GM13976 (cell line): ENCODE results near the gene MKRN2.

Experiments used
- DNase-seq: peaks from one replicate; pipeline ENCODE4 v3.0.0; 2012; ENCODE audit warnings: low spot score
- in situ Hi-C: fragments of 300-500 bp; cut with MboI; formaldehyde crosslinking; loops from one replicate; pipeline ENCODE4 v1.12.0; 2022; ENCODE audit warnings: low sequenced_read_pairs, mixed read lengths, inconsistent platforms; ENCODE audit not compliant: unreplicated experiment
- TF ChIP-seq, protein P1 (sequence below): IDR thresholded peaks from 2 replicates; pipeline ENCODE4 v1.5.1; 2012; ENCODE audit warnings: borderline replicate concordance, mild to moderate bottlenecking; ENCODE audit not compliant: insufficient read depth; ENCODE audit errors: extremely low read depth, missing control alignments, control extremely low read depth

The MKRN2 gene

GRCh38 chr3:12513694-12514446 is 43.0 kb upstream of the MKRN2 start:
- no peak for DNase-seq
- in situ Hi-C loops = no loop called here
- TF ChIP-seq, protein P1, sequence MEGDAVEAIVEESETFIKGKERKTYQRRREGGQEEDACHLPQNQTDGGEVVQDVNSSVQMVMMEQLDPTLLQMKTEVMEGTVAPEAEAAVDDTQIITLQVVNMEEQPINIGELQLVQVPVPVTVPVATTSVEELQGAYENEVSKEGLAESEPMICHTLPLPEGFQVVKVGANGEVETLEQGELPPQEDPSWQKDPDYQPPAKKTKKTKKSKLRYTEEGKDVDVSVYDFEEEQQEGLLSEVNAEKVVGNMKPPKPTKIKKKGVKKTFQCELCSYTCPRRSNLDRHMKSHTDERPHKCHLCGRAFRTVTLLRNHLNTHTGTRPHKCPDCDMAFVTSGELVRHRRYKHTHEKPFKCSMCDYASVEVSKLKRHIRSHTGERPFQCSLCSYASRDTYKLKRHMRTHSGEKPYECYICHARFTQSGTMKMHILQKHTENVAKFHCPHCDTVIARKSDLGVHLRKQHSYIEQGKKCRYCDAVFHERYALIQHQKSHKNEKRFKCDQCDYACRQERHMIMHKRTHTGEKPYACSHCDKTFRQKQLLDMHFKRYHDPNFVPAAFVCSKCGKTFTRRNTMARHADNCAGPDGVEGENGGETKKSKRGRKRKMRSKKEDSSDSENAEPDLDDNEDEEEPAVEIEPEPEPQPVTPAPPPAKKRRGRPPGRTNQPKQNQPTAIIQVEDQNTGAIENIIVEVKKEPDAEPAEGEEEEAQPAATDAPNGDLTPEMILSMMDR = no peak

DNA sequence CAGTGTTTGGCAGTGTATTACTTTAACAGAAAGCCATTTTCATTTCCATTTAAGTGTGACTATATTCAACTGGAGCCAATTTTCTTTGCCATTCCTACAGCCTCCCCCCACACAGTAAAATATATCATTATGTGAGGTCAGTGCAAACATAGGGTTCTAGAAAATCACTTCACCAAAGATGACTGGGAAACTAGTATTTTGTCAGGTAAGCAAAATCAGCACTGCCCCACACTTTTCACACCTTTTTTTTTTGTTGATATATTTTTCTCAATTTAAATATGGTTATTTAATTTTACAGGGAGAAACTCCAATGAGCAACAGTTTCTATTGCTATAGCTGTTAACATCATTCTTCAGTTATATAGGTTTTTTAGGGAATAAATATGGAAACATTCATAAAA is 41.3 kb upstream of the MKRN2 start:
- no peak for DNase-seq
- TF ChIP-seq, protein P1 = no peak
- in situ Hi-C loops = no loop called here

DNA sequence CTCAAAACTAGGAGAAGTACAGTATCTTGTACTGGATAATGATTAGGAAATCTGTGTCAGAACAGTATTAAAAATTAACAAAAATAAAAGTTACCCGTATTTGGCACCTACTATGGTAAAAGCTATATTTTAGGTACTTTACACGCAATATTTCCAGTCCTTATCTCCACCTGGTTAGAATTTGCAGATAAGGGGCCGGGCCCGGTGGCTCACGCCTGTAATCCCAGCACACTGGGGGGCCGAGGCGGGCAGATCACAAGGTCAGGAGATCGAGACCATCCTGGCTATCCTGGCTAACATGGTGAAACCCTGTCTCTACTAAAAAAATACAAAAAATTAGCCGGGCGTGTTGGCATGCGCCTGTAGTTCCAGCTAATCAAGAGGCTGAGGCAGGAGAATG is 40.0 kb upstream of the MKRN2 start:
- in situ Hi-C loops = no loop called here
- TF ChIP-seq, protein P1 = no peak
- no peak for DNase-seq

GRCh38 chr3:12518261-12519028 is 38.4 kb upstream of the MKRN2 start:
- no peak for DNase-seq
- TF ChIP-seq, protein P1 = no peak
- in situ Hi-C loops = no loop called here

DNA sequence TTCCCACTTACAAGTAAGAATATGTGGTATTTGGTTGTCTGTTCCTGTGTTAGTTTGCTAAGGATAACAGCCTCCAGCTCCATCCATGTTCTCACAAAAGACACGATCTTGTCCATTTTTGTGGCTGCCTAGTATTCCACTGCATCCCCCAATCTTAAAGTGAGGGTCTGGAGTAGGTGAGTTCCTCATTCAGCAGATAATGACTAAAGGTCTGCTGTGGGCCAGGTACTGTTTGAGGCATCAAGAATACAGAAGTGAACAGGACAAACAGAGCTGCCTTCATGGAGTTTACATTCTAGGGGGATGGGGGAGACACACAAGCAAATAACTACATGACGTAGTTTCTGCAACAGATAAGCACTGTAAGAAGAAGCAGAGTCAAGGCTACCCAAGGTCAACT is 35.9 kb upstream of the MKRN2 start:
- TF ChIP-seq, protein P1 = no peak
- in situ Hi-C loops = no loop called here
- DNase-seq = no peak

DNA sequence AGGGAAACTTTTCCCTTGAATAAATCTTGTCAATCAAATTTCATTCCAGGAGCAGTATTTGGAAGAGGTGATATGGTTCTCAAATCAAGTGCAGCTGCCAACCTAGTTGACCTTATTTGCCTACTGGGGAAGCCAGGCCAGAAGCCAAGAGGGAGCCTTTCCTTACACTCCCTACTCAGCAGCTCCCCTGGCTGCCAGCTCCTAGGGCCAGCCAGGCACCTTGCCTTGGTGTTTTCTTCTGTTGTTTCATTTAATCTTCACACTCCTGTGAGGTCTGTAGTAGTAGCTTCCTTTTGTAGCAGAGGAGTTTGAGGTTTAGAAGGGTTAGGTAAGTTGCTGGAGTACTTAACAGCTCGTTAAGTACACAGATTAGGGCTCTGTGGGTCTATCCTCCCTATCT is 34.2 kb upstream of the MKRN2 start:
- no peak for DNase-seq
- in situ Hi-C loops = no loop called here
- TF ChIP-seq, protein P1 = no peak
